Nucleus accumbens (tissue), 56 donors: ENCODE measurements around the gene HGS.

Source experiments
- DNase-seq, 56 donors: peaks; one replicate each; lab custom pipeline; 2025; lab: John Stamatoyannopoulos, UW

The HGS gene

DNA sequence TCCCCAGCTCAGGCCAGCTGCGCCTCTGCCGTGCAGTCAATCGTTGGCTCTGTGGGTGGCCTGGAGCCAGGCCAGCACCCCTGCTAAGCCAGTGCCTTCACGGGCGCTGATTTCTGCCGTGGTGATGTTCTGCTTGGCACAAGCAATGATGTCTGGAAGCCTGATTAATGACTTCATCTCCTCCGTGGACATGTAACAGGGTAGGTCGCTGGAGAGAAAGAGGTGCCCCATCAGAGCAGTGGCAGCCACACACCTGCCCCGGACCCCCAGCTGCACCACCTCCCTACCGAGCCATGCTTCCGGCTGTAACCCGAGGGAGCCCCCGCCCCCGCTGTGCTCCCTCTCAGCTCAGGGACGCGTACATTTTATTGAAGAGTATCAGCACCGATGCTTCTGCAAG, 2.1 kb upstream of the HGS start:
- DNase-seq: peak in 6 of 56 donors; percentile 9 to 36 (median 22)

DNA sequence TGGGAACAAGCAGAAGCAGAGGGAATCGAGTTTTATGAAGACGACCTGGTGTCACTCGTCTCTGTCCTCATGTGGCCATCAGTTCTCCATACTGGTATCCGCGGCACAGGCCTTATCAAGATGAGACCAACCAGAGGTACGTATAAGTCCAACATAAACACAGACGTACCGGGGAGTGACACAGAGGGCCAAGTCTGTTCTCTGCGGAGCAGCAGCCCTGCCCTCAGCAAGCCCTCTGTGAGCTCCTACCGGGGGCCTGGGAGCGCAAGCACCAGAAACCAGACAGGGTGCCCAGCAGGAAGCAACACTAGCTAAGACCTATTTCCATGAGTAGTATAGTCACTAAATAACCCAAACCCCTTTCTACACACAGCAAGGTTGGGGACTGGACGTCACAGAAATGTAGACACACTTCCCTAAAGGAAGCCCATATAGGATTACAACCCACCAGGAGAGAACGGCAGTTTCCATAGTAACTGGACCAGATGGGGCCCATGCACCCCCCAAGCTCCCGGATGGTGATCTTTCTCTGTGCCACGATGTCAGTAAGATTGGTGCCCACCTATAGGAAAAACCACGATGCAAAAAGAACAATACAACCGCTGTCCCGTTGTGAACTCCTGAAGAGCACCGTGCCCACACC, 1.1 kb upstream of the HGS start:
- DNase-seq: no peak

GRCh38 chr17:81683208-81683583, 615 bp upstream of the HGS start:
- peak in 1 of 56 donors; percentile 41 for DNase-seq

DNA sequence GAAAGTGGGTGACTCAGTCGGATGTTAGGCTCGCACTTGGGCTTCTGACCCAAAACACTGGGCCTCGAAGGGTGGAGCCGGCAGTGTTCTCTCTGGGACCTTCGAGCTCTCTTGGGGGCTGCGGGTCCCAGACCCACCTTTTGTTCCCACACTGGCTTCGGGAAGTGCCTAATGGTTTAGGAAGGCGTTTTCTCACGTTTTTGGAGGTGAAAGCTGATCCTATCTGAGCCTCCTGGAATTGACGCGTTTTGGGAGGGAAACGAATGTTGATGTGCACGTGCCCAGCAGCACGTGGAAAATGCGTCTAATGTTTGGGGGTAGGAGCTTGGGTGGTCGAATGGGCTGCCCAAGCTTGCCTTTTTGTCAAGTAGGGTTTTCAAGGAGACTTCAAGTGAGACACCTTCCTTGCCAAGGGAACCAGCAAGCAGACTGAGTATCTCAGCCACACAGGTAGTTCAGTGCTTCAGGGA, 666 bp downstream of the HGS start:
- peak in 1 of 56 donors; percentile 50 for DNase-seq

- peak in 16 of 56 donors; percentile 6 to 72 (median 28) for DNase-seq
These were observed 1.3 kb downstream of the HGS start for GRCh38 chr17:81685108-81685507.

DNA sequence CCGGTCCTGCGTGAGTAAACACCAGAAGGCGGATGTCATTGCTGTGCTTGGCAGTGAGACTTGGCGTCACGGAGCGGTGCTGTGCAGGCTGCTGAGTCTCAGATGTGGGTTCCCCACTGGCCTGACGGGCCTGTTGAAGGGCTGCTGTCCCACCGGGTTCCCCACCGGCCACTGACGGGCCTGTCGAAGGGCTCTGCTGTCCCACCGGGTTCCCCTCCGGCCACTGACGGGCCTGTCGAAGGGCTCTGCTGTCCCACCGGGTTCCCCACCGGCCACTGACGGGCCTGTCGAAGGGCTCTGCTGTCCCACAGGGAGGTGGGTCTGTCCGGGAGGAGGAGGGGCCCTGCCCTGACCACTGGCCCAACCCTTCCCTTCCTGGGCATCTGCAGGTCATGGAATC, 2.8 kb downstream of the HGS start:
- DNase-seq: no peak

GRCh38 chr17:81687770-81688541, 4.1 kb downstream of the HGS start:
- DNase-seq: no peak

DNA sequence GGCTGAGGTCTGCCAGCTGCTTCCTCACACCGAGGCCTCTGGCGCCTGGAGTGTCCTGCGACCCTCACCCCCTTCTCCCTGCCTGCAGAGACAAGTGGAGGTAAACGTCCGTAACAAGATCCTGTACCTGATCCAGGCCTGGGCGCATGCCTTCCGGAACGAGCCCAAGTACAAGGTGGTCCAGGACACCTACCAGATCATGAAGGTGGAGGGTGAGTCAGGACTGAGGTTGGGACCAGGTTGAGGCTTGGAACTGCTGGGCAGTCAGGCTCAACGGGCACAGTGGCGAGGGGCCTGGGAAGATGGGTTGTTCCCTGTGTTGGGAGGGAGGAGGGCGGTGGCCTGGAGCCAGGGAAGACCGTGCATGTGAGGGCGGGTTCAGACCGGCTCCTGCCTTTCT, 4.8 kb downstream of the HGS start:
- DNase-seq: no peak

DNA sequence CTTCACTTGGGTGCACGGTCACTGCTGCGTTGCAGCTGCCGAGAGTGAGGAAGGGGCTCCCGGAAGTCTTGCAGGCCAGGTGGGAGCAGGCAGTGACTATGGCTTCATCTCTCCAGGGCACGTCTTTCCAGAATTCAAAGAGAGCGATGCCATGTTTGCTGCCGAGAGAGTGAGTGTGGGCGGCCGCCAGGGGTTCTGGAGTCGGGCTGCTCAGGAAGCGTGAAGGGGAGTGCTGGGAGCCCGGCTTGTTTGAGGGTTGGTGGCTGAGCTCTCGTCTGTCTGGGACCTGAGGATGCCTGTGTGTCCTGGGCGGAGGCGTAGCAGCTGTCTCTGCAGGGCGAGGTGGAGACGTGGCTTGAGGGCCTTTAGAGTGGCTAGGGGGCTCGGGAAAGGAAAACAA, 6.3 kb downstream of the HGS start:
- peak in 5 of 56 donors; percentile 12 to 24 (median 16) for DNase-seq

DNA sequence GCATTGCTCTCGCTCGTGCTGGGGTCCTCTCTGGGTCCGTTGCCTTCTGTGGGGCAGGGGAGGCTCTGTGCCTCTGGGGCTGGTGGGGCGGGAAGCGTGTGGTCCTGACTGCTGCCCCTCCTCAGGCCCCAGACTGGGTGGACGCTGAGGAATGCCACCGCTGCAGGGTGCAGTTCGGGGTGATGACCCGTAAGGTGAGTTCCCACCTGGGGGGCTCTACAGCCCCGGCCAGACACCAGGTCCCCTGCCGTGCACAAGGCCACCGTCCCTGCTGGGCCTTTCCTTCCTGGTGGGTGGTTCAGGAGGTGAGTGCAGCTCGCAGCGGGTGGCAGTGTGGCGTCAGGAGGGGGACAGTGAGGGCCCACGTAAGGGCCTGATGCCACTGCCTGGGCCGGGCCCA, 6.7 kb downstream of the HGS start:
- no peak for DNase-seq

GRCh38 chr17:81691196-81691595, 7.4 kb downstream of the HGS start:
- no peak for DNase-seq

GRCh38 chr17:81691608-81692007, 7.8 kb downstream of the HGS start:
- DNase-seq: no peak

GRCh38 chr17:81693509-81694210, 9.8 kb downstream of the HGS start:
- DNase-seq: no peak

DNA sequence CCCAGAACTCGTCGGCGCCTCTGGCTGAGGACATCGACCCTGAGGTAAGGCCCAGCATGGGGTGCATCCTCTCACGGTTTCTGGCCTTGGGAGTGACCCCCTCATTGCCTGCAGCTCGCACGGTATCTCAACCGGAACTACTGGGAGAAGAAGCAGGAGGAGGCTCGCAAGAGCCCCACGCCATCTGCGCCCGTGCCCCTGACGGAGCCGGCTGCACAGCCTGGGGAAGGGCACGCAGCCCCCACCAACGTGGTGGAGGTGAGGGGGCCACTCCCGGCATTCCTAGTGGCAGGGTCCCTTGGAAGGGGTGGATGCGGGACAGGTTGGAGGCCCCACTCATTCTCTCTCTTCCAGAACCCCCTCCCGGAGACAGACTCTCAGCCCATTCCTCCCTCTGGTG, 11.0 kb downstream of the HGS start:
- no peak for DNase-seq

GRCh38 chr17:81695211-81695610, 11.4 kb downstream of the HGS start:
- DNase-seq: no peak

GRCh38 chr17:81695801-81696200, 12.0 kb downstream of the HGS start:
- DNase-seq: no peak

DNA sequence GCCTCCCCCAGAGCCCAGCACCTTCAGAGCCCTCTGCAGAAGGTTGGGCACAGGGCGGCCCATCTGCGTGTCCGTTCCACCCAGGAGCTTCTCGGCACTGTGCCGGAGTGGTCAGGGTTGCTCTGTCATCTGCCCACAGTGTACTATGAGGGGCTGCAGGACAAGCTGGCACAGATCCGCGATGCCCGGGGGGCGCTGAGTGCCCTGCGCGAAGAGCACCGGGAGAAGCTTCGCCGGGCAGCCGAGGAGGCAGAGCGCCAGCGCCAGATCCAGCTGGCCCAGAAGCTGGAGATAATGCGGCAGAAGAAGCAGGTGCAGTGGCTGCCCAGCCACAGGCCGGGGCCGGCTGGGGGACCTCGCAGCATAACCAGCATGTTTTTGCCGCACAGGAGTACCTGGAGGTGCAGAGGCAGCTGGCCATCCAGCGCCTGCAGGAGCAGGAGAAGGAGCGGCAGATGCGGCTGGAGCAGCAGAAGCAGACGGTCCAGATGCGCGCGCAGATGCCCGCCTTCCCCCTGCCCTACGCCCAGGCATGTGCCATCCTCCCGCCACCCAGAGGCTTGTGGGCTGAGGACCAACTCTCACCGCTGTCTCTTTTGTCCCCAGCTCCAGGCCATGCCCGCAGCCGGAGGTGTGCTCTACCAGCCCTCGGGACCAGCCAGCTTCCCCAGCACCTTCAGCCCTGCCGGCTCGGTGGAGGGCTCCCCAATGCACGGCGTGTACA, 12.6 kb downstream of the HGS start:
- DNase-seq: no peak

GRCh38 chr17:81697261-81698044, 13.6 kb downstream of the HGS start:
- no peak for DNase-seq

DNA sequence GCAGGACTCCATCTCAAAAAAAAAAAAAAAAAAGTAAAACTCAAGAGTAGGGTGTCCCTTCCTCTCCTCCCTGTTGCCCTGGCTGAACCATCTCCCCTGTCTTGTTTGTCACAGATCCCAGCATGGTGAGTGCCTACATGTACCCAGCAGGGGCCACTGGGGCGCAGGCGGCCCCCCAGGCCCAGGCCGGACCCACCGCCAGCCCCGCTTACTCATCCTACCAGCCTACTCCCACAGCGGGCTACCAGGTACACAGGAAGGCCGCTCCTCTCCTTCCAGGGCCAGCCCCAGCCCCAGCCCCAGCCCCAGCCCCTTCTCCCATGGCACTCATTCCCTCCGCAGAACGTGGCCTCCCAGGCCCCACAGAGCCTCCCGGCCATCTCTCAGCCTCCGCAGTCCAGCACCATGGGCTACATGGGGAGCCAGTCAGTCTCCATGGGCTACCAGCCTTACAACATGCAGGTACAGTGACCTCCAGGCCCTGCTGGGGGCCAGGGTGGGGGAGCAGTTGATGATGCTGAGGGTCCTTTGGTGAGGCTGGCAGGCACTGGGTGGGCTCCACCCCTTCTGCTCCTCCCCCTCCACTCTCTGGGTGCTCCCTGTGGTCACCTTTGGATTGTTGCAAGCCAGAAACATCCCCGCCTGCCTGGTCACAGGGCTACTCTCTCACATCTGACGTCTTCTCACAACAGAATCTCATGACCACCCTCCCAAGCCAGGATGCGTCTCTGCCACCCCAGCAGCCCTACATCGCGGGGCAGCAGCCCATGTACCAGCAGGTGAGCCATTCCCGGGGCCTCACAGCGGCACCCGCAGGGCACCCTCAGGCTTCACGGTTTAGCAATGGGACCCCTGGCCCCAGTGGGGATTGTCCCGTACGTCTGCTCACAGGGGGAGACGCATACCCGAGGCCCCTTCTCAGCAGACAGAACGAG, 16.8 kb downstream of the HGS start:
- DNase-seq: no peak
